GM19099 (cell line): Measurements from ENCODE around the gene SMIM36.

ENCODE experiments used
- POLR2A ChIP-seq: IDR thresholded peaks from 3 replicates; pipeline ENCODE4 v1.6.1; 2011; ENCODE audit warnings: low read depth; ENCODE audit not compliant: insufficient read length; ENCODE audit errors: extremely low read depth

The SMIM36 gene

DNA sequence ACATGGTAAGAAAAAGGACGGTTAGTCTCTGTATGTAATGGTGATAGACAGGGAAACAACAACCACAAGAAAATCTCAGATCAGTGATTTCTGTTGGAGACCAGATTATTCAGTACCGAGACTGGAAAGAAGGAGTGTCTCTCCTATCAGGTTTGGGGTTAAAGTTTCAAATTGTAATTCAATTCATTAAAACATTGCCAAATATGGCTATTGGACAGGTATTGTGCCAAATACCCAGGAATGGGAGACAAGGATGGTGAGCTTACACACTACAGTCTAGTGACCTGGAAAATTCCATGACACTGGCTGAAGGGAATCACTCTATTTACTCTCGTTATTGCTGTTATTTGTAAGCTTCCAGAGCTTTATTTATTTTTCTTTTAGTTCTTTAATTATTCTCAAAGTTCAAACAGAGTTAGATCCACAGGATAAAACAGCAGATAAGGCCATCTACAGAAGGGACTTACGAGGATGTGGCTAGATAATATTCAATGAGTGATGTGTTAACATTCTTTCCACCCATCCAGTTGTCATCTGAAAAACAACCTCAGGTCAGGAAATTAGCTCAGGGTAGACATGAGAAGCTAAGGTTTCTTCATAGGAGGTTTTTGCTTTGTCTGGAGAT is 64.6 kb downstream of the SMIM36 start:
- TF ChIP-seq POLR2A, result no peak

- peak; percentile 45 for TF ChIP-seq POLR2A
These were observed 66.5 kb downstream of the SMIM36 start for GRCh38 chr17:55444471-55445441.

- no peak for TF ChIP-seq POLR2A
These were observed 67.3 kb downstream of the SMIM36 start for GRCh38 chr17:55443904-55444303.

DNA sequence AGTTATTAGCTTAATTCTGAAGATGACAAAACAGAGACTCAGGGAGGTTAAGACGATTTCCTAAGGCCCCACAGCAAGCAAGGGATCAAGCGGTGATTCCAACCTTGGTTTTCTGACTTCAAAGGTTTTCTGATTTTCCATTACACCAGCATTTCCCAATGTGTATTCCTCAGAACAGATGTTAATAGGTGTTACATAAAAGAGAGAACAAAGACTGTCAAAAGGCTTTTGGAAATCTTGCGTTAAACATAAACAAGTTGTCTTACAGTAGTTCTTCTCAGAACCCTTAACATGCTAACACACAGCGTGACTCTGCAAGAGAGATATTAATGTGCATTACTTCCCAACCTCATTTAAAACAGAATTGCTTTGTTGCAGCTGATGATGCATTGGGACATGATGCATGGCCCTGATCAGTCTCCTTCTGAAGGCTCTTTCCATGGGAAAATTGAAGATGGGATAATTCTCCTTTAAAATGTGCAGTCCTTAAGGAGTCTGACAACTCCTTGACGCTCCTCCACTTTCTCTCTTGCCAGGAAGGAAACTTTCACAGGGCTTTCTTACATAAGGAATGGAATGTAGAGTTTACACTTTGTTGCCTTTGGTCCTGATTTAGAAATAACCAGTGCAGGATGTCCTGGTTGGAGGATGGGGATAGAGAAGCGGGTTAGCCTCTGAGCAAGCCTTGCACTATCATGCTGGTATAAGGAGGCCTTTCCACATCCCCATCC is 68.1 kb downstream of the SMIM36 start:
- no peak for TF ChIP-seq POLR2A

DNA sequence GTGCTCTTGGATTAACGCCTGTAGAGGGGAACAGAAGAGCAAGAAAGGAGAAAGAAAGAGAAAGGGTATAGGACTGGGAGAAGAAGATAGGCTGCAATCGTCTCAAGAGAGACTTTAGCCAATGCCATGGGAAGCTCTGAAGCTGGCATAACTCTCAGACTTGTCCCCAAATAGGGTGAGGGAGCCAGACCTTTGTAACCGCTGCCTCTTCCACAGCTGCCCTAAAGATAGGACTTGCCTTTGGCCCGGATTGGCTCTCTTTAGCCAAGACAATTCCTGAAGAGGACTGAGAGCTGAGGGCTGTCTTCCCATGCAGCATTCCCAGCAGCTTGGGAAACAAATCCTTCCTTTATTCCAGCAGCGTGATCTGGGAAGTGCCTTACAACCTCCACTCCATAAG is 68.8 kb downstream of the SMIM36 start:
- no peak for TF ChIP-seq POLR2A

GRCh38 chr17:55441544-55441943 is 69.7 kb downstream of the SMIM36 start:
- TF ChIP-seq POLR2A, result no peak

- TF ChIP-seq POLR2A, result no peak
These were observed 70.9 kb downstream of the SMIM36 start for GRCh38 chr17:55440391-55440790.

GRCh38 chr17:55437159-55437605 is 74.1 kb downstream of the SMIM36 start:
- TF ChIP-seq POLR2A, result peak; percentile 31

GRCh38 chr17:55436224-55437158 is 74.8 kb downstream of the SMIM36 start:
- no peak for TF ChIP-seq POLR2A

DNA sequence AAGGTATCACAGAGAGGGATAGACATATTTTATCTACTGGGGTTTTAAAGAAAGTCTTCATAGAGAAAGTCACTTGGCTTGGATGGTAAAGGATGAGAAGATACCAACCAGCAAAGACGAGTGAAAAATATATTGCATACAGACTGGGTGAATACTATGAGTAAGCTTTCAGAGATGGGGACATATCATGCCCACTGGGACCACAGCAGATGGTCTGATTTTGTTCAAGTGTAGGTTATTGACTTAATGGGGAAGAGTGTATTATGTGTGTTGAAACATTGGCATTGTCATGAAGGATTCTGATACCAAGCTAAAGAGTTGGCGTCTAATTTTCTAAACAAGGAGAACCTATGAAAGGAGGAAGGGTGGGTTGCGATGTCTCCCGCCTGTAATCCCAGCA is 75.8 kb downstream of the SMIM36 start:
- TF ChIP-seq POLR2A, result no peak

GRCh38 chr17:55434721-55435120 is 76.5 kb downstream of the SMIM36 start:
- TF ChIP-seq POLR2A, result no peak

GRCh38 chr17:55433629-55434422 is 77.4 kb downstream of the SMIM36 start:
- no peak for TF ChIP-seq POLR2A

- TF ChIP-seq POLR2A, result no peak
These were observed 78.1 kb downstream of the SMIM36 start for GRCh38 chr17:55433029-55433628.

DNA sequence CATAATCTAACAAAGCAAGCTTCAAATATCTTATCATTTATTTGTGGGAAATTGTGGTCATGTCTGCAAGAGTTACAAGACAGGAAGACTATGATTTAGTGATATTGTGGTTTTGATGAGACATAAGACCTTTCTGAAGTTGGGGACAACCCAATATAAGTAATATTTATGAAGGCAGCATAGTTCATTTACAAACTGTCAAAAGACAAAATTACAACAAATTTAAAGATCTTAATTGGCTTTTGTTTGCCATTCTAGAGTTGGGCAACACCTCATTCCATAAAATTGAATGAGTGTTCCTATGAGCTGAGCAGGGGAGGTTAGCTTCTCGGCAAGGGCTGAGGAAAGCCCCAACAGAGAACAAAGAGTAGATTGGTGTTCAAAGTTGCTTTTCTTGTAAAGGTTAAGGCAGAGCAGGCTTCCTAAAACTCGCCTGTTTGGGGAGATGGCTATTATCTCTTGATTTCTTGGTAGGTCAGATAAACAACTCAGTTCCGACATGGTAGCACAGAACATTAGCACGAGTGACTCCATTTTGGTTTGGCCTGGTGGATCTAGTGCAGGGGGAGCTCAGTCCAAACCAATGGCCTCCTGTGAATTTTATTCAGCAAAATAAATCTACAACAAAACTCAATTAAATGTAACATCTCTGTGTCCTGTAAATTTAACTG is 78.8 kb downstream of the SMIM36 start:
- no peak for TF ChIP-seq POLR2A
